D341Med (cell line): ENCODE measurements around the gene GRPEL1.

Experiments
- DNase-seq: peaks from one replicate; pipeline ENCODE4 v3.0.0; 2012; ENCODE audit warnings: low spot score

The GRPEL1 gene

GRCh38 chr4:7063362-7063761, 4.5 kb downstream of the GRPEL1 start:
- DNase-seq, result no peak

- no peak for DNase-seq
Measured at GRCh38 chr4:7062816-7063215, 5.0 kb downstream of the GRPEL1 start.

- no peak for DNase-seq
Measured at GRCh38 chr4:7061815-7062214, 6.0 kb downstream of the GRPEL1 start.

- DNase-seq, result no peak
Measured at GRCh38 chr4:7060346-7061150, 7.3 kb downstream of the GRPEL1 start.

GRCh38 chr4:7059662-7060061, 8.2 kb downstream of the GRPEL1 start:
- DNase-seq, result no peak

- no peak for DNase-seq
Measured at GRCh38 chr4:7058792-7059191, 9.1 kb downstream of the GRPEL1 start.

- DNase-seq, result no peak
Measured at GRCh38 chr4:7055990-7056325, 11.9 kb downstream of the GRPEL1 start.

- no peak for DNase-seq
Measured at GRCh38 chr4:7055111-7055989, 12.5 kb downstream of the GRPEL1 start.

- DNase-seq, result no peak
Measured at GRCh38 chr4:7054106-7054880, 13.6 kb downstream of the GRPEL1 start.

GRCh38 chr4:7052923-7053715, 14.7 kb downstream of the GRPEL1 start:
- no peak for DNase-seq

- no peak for DNase-seq
Measured at GRCh38 chr4:7052313-7052712, 15.6 kb downstream of the GRPEL1 start.

- no peak for DNase-seq
Measured at GRCh38 chr4:7051905-7052304, 16.0 kb downstream of the GRPEL1 start.

- no peak for DNase-seq
Measured at GRCh38 chr4:7051144-7051495, 16.7 kb downstream of the GRPEL1 start.

GRCh38 chr4:7050481-7051143, 17.3 kb downstream of the GRPEL1 start:
- DNase-seq, result no peak

- DNase-seq, result no peak
Measured at GRCh38 chr4:7049739-7050138, 18.1 kb downstream of the GRPEL1 start.

GRCh38 chr4:7049295-7049694, 18.6 kb downstream of the GRPEL1 start:
- no peak for DNase-seq

- DNase-seq, result no peak
Measured at GRCh38 chr4:7048642-7049041, 19.2 kb downstream of the GRPEL1 start.

GRCh38 chr4:7046971-7047370, 20.9 kb downstream of the GRPEL1 start:
- DNase-seq, result no peak

- DNase-seq, result no peak
Measured at GRCh38 chr4:7045961-7046921, 21.6 kb downstream of the GRPEL1 start.

GRCh38 chr4:7045553-7045952, 22.3 kb downstream of the GRPEL1 start:
- DNase-seq, result no peak
